IMR-90 (cell line): Measurements from ENCODE around the gene PIP5K1B. TPM values are rescaled to one million over a fixed set of nuclear protein-coding genes. Genes with fewer than 3 reads are reported as not detected.

Source experiments
- ATAC-seq: fragments of 200-7000 bp; cut with Tn5 transposase; 2 replicates; pipeline ENCODE4 v1.9.1; 2020; ENCODE audit warnings: low read depth, mild to moderate bottlenecking, moderate library complexity
- Bru-seq: library from RNA; stranded (reverse); fragments of 400-500 nt; gene quantifications from one replicate; lab custom pipeline; 2021; lab: Mats Ljungman, UMichigan
- BruChase-seq, 2 experiments: library from RNA; stranded (reverse); fragments of 400-500 nt; gene quantifications; one replicate each; lab custom pipeline; 2021; lab: Mats Ljungman, UMichigan
- BruUV-seq: library from RNA; stranded (reverse); fragments of 400-500 nt; replicated peaks from 2 replicates; lab custom pipeline; 2021; lab: Mats Ljungman, UMichigan
- CTCF ChIA-PET: fragments of 300-600 bp; formaldehyde crosslinking; extraction: SDS; loops from one replicate; lab custom pipeline; 2021; ENCODE audit warnings: antibody characterized with exemption; lab: Yijun Ruan, JAX
- POLR2A ChIA-PET: fragments of 300-600 bp; sonication (Branson Sonifier 250); formaldehyde crosslinking; loops from one replicate; lab custom pipeline; 2022; ENCODE audit warnings: antibody characterized with exemption; ENCODE audit not compliant: unreplicated experiment; lab: Charles Lee
- DNase-seq: peaks from one replicate; pipeline ENCODE4 v3.0.0; 2013
- H2AFZ ChIP-seq: replicated peaks from 2 replicates; pipeline ENCODE3; 2013; ENCODE audit warnings: low read length, mild to moderate bottlenecking; ENCODE audit not compliant: poor library complexity
- H2AK5ac ChIP-seq: 2 replicates; pipeline ENCODE4 v1.6.1; 2013; ENCODE audit warnings: low read depth, low read length, inconsistent platforms
- H2AK9ac ChIP-seq: replicated peaks from 2 replicates; pipeline ENCODE3; 2013; ENCODE audit warnings: mild to moderate bottlenecking, low read depth, low read length, moderate library complexity; ENCODE audit not compliant: poor library complexity
- H2BK120ac ChIP-seq: 2 replicates; pipeline ENCODE4 v1.6.1; 2013; ENCODE audit warnings: low read depth, low read length, inconsistent platforms
- H2BK15ac ChIP-seq: 3 replicates; pipeline ENCODE4 v1.6.1; 2013; ENCODE audit warnings: low read depth, low read length, inconsistent platforms
- H2BK20ac ChIP-seq: 2 replicates; pipeline ENCODE4 v1.6.1; 2013; ENCODE audit warnings: low read depth, mild to moderate bottlenecking, inconsistent platforms, low read length, moderate library complexity
- H2BK5ac ChIP-seq: 2 replicates; pipeline ENCODE4 v1.6.1; 2013; ENCODE audit warnings: mild to moderate bottlenecking, low read depth, low read length, inconsistent platforms; ENCODE audit not compliant: poor library complexity, severe bottlenecking
- H3K14ac ChIP-seq: replicated peaks from 2 replicates; pipeline ENCODE4 v1.6.1; 2013; ENCODE audit warnings: low read depth, low read length, inconsistent platforms
- H3K18ac ChIP-seq: 2 replicates; pipeline ENCODE4 v1.6.1; 2013; ENCODE audit warnings: low read depth, low read length, control low read depth
- H3K23ac ChIP-seq: 2 replicates; pipeline ENCODE4 v1.6.1; 2013; ENCODE audit warnings: low read depth, low read length, inconsistent platforms
- H3K27ac ChIP-seq: 2 replicates; pipeline ENCODE4 v1.5.1; 2013; ENCODE audit warnings: mild to moderate bottlenecking, control low read depth, low read length; ENCODE audit not compliant: insufficient read depth
- H3K27me3 ChIP-seq: 2 replicates; pipeline ENCODE4 v1.6.1; 2013; ENCODE audit warnings: low read length; ENCODE audit not compliant: control insufficient read depth, insufficient read depth
- H3K36me3 ChIP-seq: 2 replicates; pipeline ENCODE4 v1.6.1; 2013; ENCODE audit warnings: low read length, mixed read lengths; ENCODE audit not compliant: control insufficient read depth, insufficient read depth
- H3K4ac ChIP-seq: 2 replicates; pipeline ENCODE4 v1.6.1; 2013; ENCODE audit warnings: low read depth, low read length, inconsistent platforms
- H3K4me1 ChIP-seq: 2 replicates; pipeline ENCODE4 v1.6.1; 2013; ENCODE audit warnings: low read length, mixed read lengths; ENCODE audit not compliant: control insufficient read depth, insufficient read depth
- H3K4me2 ChIP-seq: 2 replicates; pipeline ENCODE4 v1.6.1; 2013; ENCODE audit warnings: low read depth, mild to moderate bottlenecking, control low read depth, low read length, moderate library complexity
- H3K4me3 ChIP-seq: 2 replicates; pipeline ENCODE4 v1.5.1; 2013; ENCODE audit warnings: low read depth, mild to moderate bottlenecking, control low read depth, low read length, moderate library complexity; ENCODE audit not compliant: insufficient read depth
- H3K56ac ChIP-seq: 2 replicates; pipeline ENCODE4 v1.6.1; 2013; ENCODE audit warnings: low read length, inconsistent platforms; ENCODE audit not compliant: insufficient read depth; ENCODE audit errors: extremely low read depth
- H3K79me1 ChIP-seq, 2 experiments: 2 replicates each; pipeline ENCODE4 v1.6.1; 2013; ENCODE audit warnings: low read length in 2 of 2, inconsistent platforms in 1 of 2, low read depth in 1 of 2
- H3K9ac ChIP-seq: 2 replicates; pipeline ENCODE4 v1.6.1; 2013; ENCODE audit warnings: low read depth, low read length, control low read depth
- H3K9me1 ChIP-seq: 2 replicates; pipeline ENCODE4 v1.6.1; 2013; ENCODE audit warnings: low read length, inconsistent platforms; ENCODE audit not compliant: insufficient read depth
- H3K9me3 ChIP-seq: 2 replicates; pipeline ENCODE4 v1.6.1; 2013; ENCODE audit warnings: low read length; ENCODE audit not compliant: control insufficient read depth, insufficient read depth
- H4K20me1 ChIP-seq: 2 replicates; pipeline ENCODE4 v1.6.1; 2013; ENCODE audit warnings: low read length, inconsistent platforms; ENCODE audit not compliant: insufficient read depth
- H4K5ac ChIP-seq: 2 replicates; pipeline ENCODE4 v1.6.1; 2013; ENCODE audit warnings: mild to moderate bottlenecking, low read depth, low read length, control low read depth
- H4K8ac ChIP-seq, 2 experiments: 2 replicates each; pipeline ENCODE4 v1.6.1; 2013; ENCODE audit warnings: low read depth in 2 of 2, low read length in 2 of 2, control low read depth in 1 of 2, inconsistent platforms in 1 of 2
- H4K91ac ChIP-seq: 2 replicates; pipeline ENCODE4 v1.6.1; 2013; ENCODE audit warnings: low read depth, low read length, inconsistent platforms; ENCODE audit not compliant: insufficient read depth
- BHLHE40 ChIP-seq: fragments of 150-350 bp; IDR thresholded peaks from 2 replicates; pipeline ENCODE4 v1.6.1; 2016; ENCODE audit warnings: mild to moderate bottlenecking, low read depth, low read length
- CEBPB ChIP-seq: IDR thresholded peaks from 2 replicates; pipeline ENCODE4 v1.6.1; 2012; ENCODE audit warnings: low read depth, low read length, improper control_type of control experiment
- CHD1 ChIP-seq: IDR thresholded peaks from 2 replicates; pipeline ENCODE4 v1.6.1; 2012; ENCODE audit warnings: low read depth, low read length, improper control_type of control experiment
- MXI1 ChIP-seq: IDR thresholded peaks from 2 replicates; pipeline ENCODE4 v1.6.1; 2012; ENCODE audit warnings: low read depth, mild to moderate bottlenecking, low read length, moderate library complexity, borderline replicate concordance
- NFE2L2 ChIP-seq: fragments of 150-350 bp; IDR thresholded peaks from 2 replicates; pipeline ENCODE4 v1.6.1; 2016; ENCODE audit warnings: low read depth, mild to moderate bottlenecking, low read length
- POLR2A ChIP-seq: IDR thresholded peaks from 2 replicates; pipeline ENCODE4 v1.6.1; 2012; ENCODE audit warnings: mild to moderate bottlenecking, low read depth, low read length
- RAD21 ChIP-seq: IDR thresholded peaks from 2 replicates; pipeline ENCODE4 v1.6.1; 2012; ENCODE audit warnings: low read length, improper control_type of control experiment
- RCOR1 ChIP-seq: IDR thresholded peaks from 2 replicates; pipeline ENCODE4 v1.6.1; 2012; ENCODE audit warnings: mild to moderate bottlenecking, low read length, improper control_type of control experiment; ENCODE audit not compliant: insufficient replicate concordance
- RFX5 ChIP-seq: IDR thresholded peaks from 2 replicates; pipeline ENCODE4 v1.8.0; 2012; ENCODE audit warnings: low read depth, mild to moderate bottlenecking, low read length, moderate library complexity
- SMC3 ChIP-seq: fragments of 150-350 bp; IDR thresholded peaks from 2 replicates; pipeline ENCODE4 v1.6.1; 2016; ENCODE audit warnings: low read depth, mild to moderate bottlenecking, antibody characterized with exemption, low read length, moderate library complexity
- WGBS, 2 experiments: methylation state at CpG; one replicate each; pipeline versions ENCODE4 v1.1.5 to v1.1.7; 2013; ENCODE audit warnings: missing lambda C conversion rate in 2 of 2; ENCODE audit not compliant: insufficient read length in 1 of 2; ENCODE audit errors: extremely low coverage in 2 of 2; 5-methylcytosine and 5-hydroxymethylcytosine counted together
- dilution Hi-C: fragments of 300-500 bp; cut with HindIII; formaldehyde crosslinking; loops from one replicate; pipeline ENCODE4 v1.14.3; 2018; ENCODE audit warnings: low sequenced_read_pairs; ENCODE audit not compliant: unreplicated experiment
- in situ Hi-C: fragments of 300-500 bp; cut with MboI; formaldehyde crosslinking; loops from 3 replicates; pipeline ENCODE4 v1.14.3; 2019; ENCODE audit warnings: low sequenced_read_pairs, inconsistent platforms, mixed read lengths
- intact Hi-C: fragments of 100-400 bp; cut with micrococcal nuclease; formaldehyde crosslinking; loops from 2 replicates; pipeline ENCODE4 v1.10.0; 2022
- long read RNA-seq: library from polyadenylated mRNA; unstranded; transcript quantifications from one replicate; pipeline ENCODE4 v2.0.0, GENCODE V29; 2021; ENCODE audit not compliant: unreplicated experiment
- polyA plus RNA-seq, 3 experiments: library from polyadenylated mRNA; depleted of rRNA; stranded (reverse); fragments of >200 nt; gene quantifications; 2 replicates each; pipeline ENCODE4 v1.2.3, GENCODE V29; 2012; ENCODE audit warnings: low replicate concordance in 1 of 3
- total RNA-seq: library from RNA; depleted of rRNA; stranded (reverse); fragments of >200 nt; gene quantifications from 2 replicates; pipeline ENCODE4 v1.2.3, GENCODE V29; 2012; rRNA removed
- TF ChIP-seq, protein P1 (sequence below): fragments of 150-350 bp; IDR thresholded peaks from 2 replicates; pipeline ENCODE4 v1.6.1; 2017; ENCODE audit warnings: mild to moderate bottlenecking, antibody characterized with exemption, low read length, low read depth
- TF ChIP-seq, protein P2 (sequence below): conservative IDR thresholded peaks from 2 replicates; pipeline ENCODE4 v1.5.1; 2012; ENCODE audit warnings: mild to moderate bottlenecking, low read depth, low read length, improper control_type of control experiment

Gene PIP5K1B, protein sequence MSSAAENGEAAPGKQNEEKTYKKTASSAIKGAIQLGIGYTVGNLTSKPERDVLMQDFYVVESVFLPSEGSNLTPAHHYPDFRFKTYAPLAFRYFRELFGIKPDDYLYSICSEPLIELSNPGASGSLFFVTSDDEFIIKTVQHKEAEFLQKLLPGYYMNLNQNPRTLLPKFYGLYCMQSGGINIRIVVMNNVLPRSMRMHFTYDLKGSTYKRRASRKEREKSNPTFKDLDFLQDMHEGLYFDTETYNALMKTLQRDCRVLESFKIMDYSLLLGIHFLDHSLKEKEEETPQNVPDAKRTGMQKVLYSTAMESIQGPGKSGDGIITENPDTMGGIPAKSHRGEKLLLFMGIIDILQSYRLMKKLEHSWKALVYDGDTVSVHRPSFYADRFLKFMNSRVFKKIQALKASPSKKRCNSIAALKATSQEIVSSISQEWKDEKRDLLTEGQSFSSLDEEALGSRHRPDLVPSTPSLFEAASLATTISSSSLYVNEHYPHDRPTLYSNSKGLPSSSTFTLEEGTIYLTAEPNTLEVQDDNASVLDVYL
- total RNA-seq (not detected in 2 replicates), polyA plus RNA-seq (2012; rRNA removed) (not detected in 2 replicates), Bru-seq, nascent RNA (percentile 13 among the genes with signal in this experiment), BruChase-seq, experiment 1, labeled RNA remaining after a 6-hour chase (percentile 10 among the genes with signal in this experiment), BruChase-seq, experiment 2, labeled RNA remaining after a 2-hour chase (percentile 8 among the genes with signal in this experiment)
- not detected in 2 replicates for polyA plus RNA-seq (2012; cell fraction: cytosol; rRNA removed)
- not detected in 2 replicates for polyA plus RNA-seq (2012; cell fraction: nucleus; rRNA removed; ENCODE audit: low replicate concordance)
- long read RNA-seq: 0 reads

DNA sequence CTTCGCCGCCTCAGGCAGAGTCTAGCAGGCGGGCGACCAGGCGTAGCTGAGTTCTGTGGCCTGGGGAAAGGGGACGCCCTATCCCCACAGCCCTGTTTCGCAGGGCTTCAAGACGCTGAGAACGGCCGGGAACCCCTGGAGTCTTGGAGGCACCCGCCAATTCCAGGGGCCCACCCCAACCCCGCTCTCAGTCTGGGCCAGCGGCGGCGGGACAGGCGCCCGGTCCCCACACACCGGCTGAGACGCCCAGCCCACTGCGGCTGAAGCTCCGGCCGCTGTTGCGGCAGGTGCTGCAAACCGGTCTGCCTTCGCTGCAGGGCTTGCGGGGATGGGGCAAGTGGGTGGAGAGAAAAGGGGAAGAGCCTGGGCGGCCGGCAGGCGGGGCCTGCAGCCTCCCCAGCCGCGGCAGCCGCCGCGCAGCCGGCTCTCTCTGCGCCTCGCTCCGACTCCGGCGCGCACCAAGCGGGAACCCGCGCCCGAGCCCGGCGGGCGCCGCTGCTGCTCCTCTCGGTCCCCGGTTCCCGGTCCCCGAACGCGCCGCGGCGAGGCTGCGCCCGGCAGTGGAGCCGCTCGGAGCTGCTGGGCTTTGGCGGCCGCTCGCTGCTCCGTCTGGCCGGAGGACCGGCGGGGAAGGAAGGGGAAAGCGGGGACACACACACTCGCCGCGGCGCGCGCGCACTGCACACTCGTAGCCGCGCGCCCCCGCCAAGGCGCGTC lies at the start of gene PIP5K1B:
TSS of gene PIP5K1B (plus strand) at position 427 of the 717 bp plus-strand sequence. CDS start 117,375 bp downstream, outside the sequence.
- H4K8ac ChIP-seq: no peak within 1 kb of the TSS
- H2AFZ ChIP-seq: peak within 1 kb of the TSS; percentile 85
- H3K56ac ChIP-seq: no peak within 1 kb of the TSS
- H3K9me3 ChIP-seq: no peaks in the 10 kb centered on the region
- no peaks in the 10 kb centered on the region for H4K20me1 ChIP-seq
- ATAC-seq (peak; percentile 97), DNase-seq (peak; percentile 29)
- H3K9me1 ChIP-seq: no peaks in the 10 kb centered on the region
- peaks cover 29% of the 10 kb centered on the region for H3K27me3 ChIP-seq
- H3K23ac ChIP-seq: no peak within 1 kb of the TSS
- peak within 1 kb of the TSS; percentile 83 for H3K4me2 ChIP-seq
- no peak within 1 kb of the TSS for H3K4ac ChIP-seq
- 1% methylated on average over 21 of the region's 84 CpGs; no CpG with 5 or more reads in 1 of the 2 experiments for WGBS, 2 experiments
- no peak within 1 kb of the TSS for H2BK20ac ChIP-seq
- ChIA-PET CTCF (no interaction called here), POLR2A (no interaction called here)
- H4K91ac ChIP-seq: no peak within 1 kb of the TSS
- no peak within 1 kb of the TSS for H2AK5ac ChIP-seq
- no peaks in the 10 kb centered on the region for H3K4me1 ChIP-seq
- H3K18ac ChIP-seq: no peak within 1 kb of the TSS
- intact Hi-C loops: loop anchor here (10.0 kb wide), 1 partner anchor 320 kb away; no protein-coding TSS in a partner anchor
- no peak within 1 kb of the TSS for H3K9ac ChIP-seq
- in situ Hi-C loops: no loop called here
- H2AK9ac ChIP-seq: peak within 1 kb of the TSS; percentile 45
- H2BK5ac ChIP-seq: no peak within 1 kb of the TSS
- H3K14ac ChIP-seq: no peak within 1 kb of the TSS
- BruUV-seq: no TSS peak
- H3K4me3 ChIP-seq: peak within 1 kb of the TSS; percentile 44
- no peak within 1 kb of the TSS for H4K5ac ChIP-seq
- no peak within 1 kb of the TSS for H2BK15ac ChIP-seq
- no peaks in the 10 kb centered on the region for H3K79me1 ChIP-seq
- H2BK120ac ChIP-seq: no peak within 1 kb of the TSS
- dilution Hi-C loops: no loop called here
- no peaks in the 10 kb centered on the region for H3K36me3 ChIP-seq
- H3K27ac ChIP-seq: no peak within 1 kb of the TSS
- TF ChIP-seq, protein P1, sequence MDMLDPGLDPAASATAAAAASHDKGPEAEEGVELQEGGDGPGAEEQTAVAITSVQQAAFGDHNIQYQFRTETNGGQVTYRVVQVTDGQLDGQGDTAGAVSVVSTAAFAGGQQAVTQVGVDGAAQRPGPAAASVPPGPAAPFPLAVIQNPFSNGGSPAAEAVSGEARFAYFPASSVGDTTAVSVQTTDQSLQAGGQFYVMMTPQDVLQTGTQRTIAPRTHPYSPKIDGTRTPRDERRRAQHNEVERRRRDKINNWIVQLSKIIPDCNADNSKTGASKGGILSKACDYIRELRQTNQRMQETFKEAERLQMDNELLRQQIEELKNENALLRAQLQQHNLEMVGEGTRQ: no peak
- TF ChIP-seq SMC3 (no peak), BHLHE40 (no peak), CEBPB (no peak), NFE2L2 (no peak), CHD1 (no peak), RAD21 (no peak), RFX5 (no peak), RCOR1 (no peak), POLR2A (no peak), MXI1 (no peak)
- TF ChIP-seq, protein P2, sequence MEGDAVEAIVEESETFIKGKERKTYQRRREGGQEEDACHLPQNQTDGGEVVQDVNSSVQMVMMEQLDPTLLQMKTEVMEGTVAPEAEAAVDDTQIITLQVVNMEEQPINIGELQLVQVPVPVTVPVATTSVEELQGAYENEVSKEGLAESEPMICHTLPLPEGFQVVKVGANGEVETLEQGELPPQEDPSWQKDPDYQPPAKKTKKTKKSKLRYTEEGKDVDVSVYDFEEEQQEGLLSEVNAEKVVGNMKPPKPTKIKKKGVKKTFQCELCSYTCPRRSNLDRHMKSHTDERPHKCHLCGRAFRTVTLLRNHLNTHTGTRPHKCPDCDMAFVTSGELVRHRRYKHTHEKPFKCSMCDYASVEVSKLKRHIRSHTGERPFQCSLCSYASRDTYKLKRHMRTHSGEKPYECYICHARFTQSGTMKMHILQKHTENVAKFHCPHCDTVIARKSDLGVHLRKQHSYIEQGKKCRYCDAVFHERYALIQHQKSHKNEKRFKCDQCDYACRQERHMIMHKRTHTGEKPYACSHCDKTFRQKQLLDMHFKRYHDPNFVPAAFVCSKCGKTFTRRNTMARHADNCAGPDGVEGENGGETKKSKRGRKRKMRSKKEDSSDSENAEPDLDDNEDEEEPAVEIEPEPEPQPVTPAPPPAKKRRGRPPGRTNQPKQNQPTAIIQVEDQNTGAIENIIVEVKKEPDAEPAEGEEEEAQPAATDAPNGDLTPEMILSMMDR: no peak
